ENCODE results near the gene CLIP2.
"Not testable (repeated sequence)": the region's sequence is repeated elsewhere in the genome, so short reads cannot be mapped to it uniquely, and the experiment has no call there.

Gene CLIP2

DNA sequence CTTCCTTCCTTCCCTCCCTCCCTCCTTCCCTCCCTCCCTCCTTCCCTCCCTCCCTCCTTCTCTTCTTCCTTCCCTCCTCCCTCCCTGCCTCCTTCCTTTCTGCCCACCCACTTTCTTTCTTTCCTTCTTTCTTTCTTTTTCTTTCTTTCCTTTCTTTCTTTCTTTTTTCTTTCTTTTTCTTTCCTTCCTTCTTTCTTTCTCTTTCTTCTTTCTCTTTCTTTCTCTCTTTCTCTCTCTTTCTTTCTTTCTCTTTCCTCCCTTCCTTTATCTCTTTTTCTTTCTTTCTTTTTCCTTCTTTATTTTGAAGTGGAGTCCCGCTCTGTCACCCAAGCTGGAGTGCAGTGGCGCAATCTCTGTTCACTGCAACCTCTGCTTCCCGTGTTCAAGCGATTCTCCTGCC is 130.8 kb downstream of the CLIP2 start:
- Histone ChIP-seq H3K27ac (ENCODE audit: low read depth, low read length, severe bottlenecking) (no peak overlapping the region), H3K36me3 (ENCODE audit: control insufficient read depth, insufficient read depth, low read length) (no peaks in the 10 kb centered on the region), H3K4me3 (ENCODE audit: extremely low read depth, insufficient read depth, low read length, poor library complexity, severe bottlenecking) (no peak overlapping the region), H3K9me3 (ENCODE audit: control insufficient read depth, low read length) (no peaks in the 10 kb centered on the region), H3K4me1 (ENCODE audit: control insufficient read depth, insufficient read depth, low read length, poor library complexity, severe bottlenecking) (no peaks in the 10 kb centered on the region)
- WGBS, 2 experiments (ENCODE audit: insufficient coverage in 2 of 2): 89 to 94% methylated on average over 3 to 4 of the region's 4 CpGs

DNA sequence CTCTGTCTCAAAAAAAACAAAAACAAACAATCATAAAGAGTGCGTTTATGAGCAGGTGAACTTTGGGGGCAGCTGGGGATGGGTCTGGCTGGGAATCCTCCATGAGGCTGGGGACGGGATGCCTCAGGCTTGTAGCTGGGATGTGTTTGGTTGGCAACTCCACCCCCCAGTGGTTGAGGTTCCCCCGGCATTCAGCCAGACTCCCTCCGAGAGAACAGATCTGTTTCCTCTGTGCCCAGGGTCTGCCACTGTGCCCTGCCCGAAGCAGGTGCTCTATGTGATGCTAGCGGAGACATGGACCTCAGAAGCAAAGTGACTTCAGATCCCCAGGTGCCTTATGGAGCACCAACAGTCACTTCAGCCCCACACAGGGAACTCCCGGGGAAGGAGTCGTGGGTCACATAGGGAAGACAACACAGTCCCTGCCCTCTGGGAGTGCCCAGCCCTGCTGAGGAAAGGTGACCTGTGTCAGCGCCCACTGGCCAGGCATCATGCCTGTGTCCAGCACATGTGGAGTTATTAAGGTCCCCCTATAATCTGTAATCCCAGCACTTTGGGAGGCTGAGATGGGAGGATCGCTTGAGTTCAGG is 135.2 kb downstream of the CLIP2 start:
- Histone ChIP-seq H3K36me3 (ENCODE audit: control insufficient read depth, insufficient read depth, low read length) (no peaks in the 10 kb centered on the region), H3K4me3 (ENCODE audit: extremely low read depth, insufficient read depth, low read length, poor library complexity, severe bottlenecking) (no peak overlapping the region), H3K27ac (ENCODE audit: low read depth, low read length, severe bottlenecking) (no peak overlapping the region), H3K9me3 (ENCODE audit: control insufficient read depth, low read length) (no peaks in the 10 kb centered on the region), H3K4me1 (ENCODE audit: control insufficient read depth, insufficient read depth, low read length, poor library complexity, severe bottlenecking) (peaks cover 4% of the 10 kb centered on the region)
- 90% methylated on average over 7 to 9 of the region's 10 CpGs for WGBS, 2 experiments (ENCODE audit: insufficient coverage in 2 of 2)

DNA sequence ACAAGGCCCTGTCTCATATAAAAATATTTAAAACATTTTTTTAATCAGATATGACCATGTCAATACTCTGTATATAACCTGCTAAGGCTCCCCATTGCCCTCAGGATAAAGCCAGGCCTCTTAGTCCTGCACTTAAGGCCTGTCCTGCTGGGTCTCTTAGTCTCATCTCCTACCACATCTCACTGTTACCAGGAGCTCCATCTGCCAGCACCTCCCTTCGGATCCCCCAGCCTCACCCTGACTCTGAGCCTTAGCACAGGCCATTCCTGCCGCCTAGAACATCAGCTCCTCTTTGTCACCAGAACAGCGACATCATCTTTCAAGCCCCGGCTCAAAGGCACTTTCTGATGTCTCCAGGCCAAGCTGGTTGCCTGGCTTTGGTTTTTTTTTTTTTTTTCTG is 138.8 kb downstream of the CLIP2 start:
- Histone ChIP-seq H3K9me3 (ENCODE audit: control insufficient read depth, low read length) (no peaks in the 10 kb centered on the region), H3K4me1 (ENCODE audit: control insufficient read depth, insufficient read depth, low read length, poor library complexity, severe bottlenecking) (peaks cover 4% of the 10 kb centered on the region), H3K27ac (ENCODE audit: low read depth, low read length, severe bottlenecking) (no peak overlapping the region), H3K36me3 (ENCODE audit: control insufficient read depth, insufficient read depth, low read length) (no peaks in the 10 kb centered on the region), H3K4me3 (ENCODE audit: extremely low read depth, insufficient read depth, low read length, poor library complexity, severe bottlenecking) (no peak overlapping the region)
- WGBS, 2 experiments (ENCODE audit: insufficient coverage in 2 of 2): 90 to 100% methylated on average over 1 to 4 of the region's 4 CpGs

DNA sequence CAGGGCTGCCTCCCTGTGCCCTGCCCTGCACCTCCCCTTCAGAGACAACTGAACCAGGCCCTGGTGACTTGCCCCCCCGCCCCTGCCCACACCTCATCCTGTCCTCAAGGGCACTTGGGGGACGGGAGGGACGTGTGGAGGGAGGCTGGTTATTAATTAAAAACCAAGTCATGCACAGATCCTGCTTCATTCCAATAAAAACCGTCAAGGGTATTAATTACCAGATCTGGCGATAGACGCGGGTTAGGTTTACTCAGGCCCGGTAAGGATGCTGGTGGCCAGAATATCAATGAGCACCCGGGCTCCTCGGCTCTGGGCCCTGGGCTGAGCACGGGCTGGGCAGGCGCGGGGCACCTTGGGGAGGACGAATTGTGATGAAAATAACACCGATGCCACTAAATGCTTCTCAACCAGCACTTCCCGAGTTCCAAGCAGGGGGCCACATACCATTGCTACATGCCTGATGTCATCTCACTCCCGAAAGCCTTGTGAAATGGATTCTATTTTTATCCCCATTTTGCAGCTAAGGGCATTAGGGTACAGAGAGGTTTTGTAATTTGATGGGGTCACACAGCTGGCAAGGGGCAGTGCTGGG is 140.0 kb downstream of the CLIP2 start:
- no peak overlapping the region for H3K27ac ChIP-seq (ENCODE audit: low read depth, low read length, severe bottlenecking)

DNA sequence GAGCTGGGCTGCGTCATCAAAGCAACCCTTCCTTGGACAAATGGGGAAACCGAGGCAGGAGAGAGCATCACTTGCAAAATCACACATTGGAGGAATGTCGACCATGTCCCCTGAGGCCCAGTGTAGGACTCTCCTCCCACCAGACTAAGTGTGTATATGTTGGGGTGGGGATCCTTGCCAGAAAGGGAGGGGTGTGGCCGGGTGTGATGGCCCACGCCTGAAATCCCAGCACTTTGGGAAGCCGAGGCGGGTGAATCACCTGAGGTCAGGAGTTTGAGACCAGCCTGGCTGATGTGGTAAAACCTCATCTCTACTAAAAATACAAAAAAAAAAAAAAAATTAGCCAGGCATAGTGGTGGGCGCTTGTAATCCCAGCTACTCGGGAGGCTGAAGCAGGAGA is 141.2 kb downstream of the CLIP2 start:
- H3K36me3 ChIP-seq (ENCODE audit: control insufficient read depth, insufficient read depth, low read length); H3K4me1 ChIP-seq (ENCODE audit: control insufficient read depth, insufficient read depth, low read length, poor library complexity, severe bottlenecking); H3K9me3 ChIP-seq (ENCODE audit: control insufficient read depth, low read length); H3K27ac ChIP-seq (ENCODE audit: low read depth, low read length, severe bottlenecking); H3K4me3 ChIP-seq (ENCODE audit: extremely low read depth, insufficient read depth, low read length, poor library complexity, severe bottlenecking): not testable (repeated sequence)
- 90 to 92% methylated on average over 2 to 4 of the region's 9 CpGs for WGBS, 2 experiments (ENCODE audit: insufficient coverage in 2 of 2)

More for the DNA sequence above, 140.0 kb downstream of the CLIP2 start:
- WGBS, 2 experiments (ENCODE audit: insufficient coverage in 2 of 2): 15 to 21% methylated on average over 8 to 13 of the region's 17 CpGs
- Histone ChIP-seq H3K4me3 (ENCODE audit: extremely low read depth, insufficient read depth, low read length, poor library complexity, severe bottlenecking) (no peak overlapping the region), H3K36me3 (ENCODE audit: control insufficient read depth, insufficient read depth, low read length) (no peaks in the 10 kb centered on the region), H3K9me3 (ENCODE audit: control insufficient read depth, low read length) (no peaks in the 10 kb centered on the region), H3K4me1 (ENCODE audit: control insufficient read depth, insufficient read depth, low read length, poor library complexity, severe bottlenecking) (peaks cover 4% of the 10 kb centered on the region)

DNA sequence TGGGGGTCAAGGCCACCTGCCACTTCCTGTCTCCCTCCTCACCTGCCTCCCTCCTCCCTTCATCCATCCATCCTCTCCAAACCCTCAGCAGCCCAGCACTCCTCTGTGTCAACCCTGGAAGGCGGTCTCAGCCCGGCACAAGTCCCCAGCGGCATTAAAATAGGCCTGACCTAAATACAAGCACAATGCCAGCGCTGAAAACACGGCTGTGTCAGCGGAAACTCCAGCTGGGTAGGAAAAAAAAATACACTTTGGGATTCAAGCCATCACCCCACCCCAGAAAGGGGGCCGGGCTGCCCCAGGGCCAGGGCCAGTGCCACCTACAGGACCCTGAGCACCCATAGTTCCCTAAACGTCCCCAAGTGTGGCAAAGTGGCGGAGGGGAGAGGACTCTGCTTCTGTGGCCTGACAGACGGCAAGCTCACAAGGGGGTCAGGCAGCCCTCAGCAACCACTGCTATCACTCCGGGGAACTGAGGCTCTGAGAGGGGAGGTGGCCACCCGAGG is 141.8 kb downstream of the CLIP2 start:
- H3K9me3 ChIP-seq (ENCODE audit: control insufficient read depth, low read length): no peaks in the 10 kb centered on the region
- H3K36me3 ChIP-seq (ENCODE audit: control insufficient read depth, insufficient read depth, low read length): no peaks in the 10 kb centered on the region
- H3K4me1 ChIP-seq (ENCODE audit: control insufficient read depth, insufficient read depth, low read length, poor library complexity, severe bottlenecking): peaks cover 4% of the 10 kb centered on the region
- H3K4me3 ChIP-seq (ENCODE audit: extremely low read depth, insufficient read depth, low read length, poor library complexity, severe bottlenecking): no peak overlapping the region
- no peak overlapping the region for H3K27ac ChIP-seq (ENCODE audit: low read depth, low read length, severe bottlenecking)
- 45 to 77% methylated on average over 8 of the region's 12 CpGs for WGBS, 2 experiments (ENCODE audit: insufficient coverage in 2 of 2)

DNA sequence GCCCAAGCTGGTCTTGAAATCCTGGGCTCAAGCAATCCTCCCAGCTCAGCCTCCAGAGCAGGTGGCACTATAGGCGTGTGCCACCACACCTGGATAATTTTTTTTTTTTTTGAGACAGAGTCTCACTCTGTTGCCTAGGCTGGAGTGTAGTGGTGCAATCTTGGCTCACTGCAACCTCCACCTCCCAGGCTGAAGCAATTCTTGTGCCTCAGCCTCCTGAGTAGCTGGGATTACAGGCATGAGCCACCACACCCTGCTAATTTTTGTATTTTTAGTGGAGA is 148.0 kb downstream of the CLIP2 start:
- H3K4me1 ChIP-seq (ENCODE audit: control insufficient read depth, insufficient read depth, low read length, poor library complexity, severe bottlenecking); H3K27ac ChIP-seq (ENCODE audit: low read depth, low read length, severe bottlenecking); H3K36me3 ChIP-seq (ENCODE audit: control insufficient read depth, insufficient read depth, low read length); H3K4me3 ChIP-seq (ENCODE audit: extremely low read depth, insufficient read depth, low read length, poor library complexity, severe bottlenecking): not testable (repeated sequence)
- H3K9me3 ChIP-seq (ENCODE audit: control insufficient read depth, low read length): peaks cover 11% of the 10 kb centered on the region
- whole genome bisulfite sequencing, 2 experiments (ENCODE audit: insufficient coverage in 2 of 2): no CpG with 5 or more reads among the region's 1 CpG

DNA sequence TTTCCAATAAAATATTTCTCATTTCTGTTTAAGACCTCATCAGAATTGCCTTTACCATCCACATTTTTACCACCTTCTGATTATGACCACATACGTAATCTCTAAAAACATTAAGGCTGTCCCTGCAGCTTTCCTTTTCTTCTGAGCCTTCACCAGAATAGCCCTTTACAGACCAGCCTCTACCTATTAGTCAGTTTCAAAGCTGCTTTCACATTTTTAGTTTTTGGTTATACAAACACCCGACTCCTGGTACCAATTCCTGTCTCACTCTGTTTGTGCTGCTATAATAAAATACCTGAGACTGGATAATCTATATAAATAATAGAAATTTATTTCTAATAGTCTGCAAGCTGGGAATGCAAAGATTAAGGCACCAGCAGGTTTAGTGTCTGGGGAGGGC is 149.1 kb downstream of the CLIP2 start:
- H3K27ac ChIP-seq (ENCODE audit: low read depth, low read length, severe bottlenecking): no peak overlapping the region
- no peak overlapping the region for H3K4me3 ChIP-seq (ENCODE audit: extremely low read depth, insufficient read depth, low read length, poor library complexity, severe bottlenecking)
- no peaks in the 10 kb centered on the region for H3K36me3 ChIP-seq (ENCODE audit: control insufficient read depth, insufficient read depth, low read length)
- 93 to 95% methylated on average over 1 of the region's 2 CpGs for WGBS, 2 experiments (ENCODE audit: insufficient coverage in 2 of 2)
- H3K4me1 ChIP-seq (ENCODE audit: control insufficient read depth, insufficient read depth, low read length, poor library complexity, severe bottlenecking): no peaks in the 10 kb centered on the region
- H3K9me3 ChIP-seq (ENCODE audit: control insufficient read depth, low read length): peaks cover 11% of the 10 kb centered on the region

DNA sequence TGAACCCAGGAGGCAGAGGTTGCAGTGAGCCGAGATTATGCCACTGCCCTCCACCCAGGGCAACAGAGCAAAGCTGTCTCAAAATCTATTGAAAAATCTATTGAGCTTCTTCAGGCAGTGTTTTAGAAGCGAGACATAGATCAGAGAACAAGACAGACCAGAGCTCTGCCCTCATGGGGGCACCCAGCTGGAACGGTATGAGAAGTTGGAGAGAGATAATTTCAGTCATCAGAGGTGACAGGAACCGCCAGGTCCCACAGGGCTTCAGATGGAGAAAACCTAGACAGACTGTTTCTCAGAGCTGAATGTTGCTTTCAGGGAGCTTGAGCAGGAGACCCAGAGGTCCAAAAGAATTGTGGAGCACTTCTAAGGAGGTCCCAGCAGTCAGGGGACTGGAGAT is 150.3 kb downstream of the CLIP2 start:
- no peaks in the 10 kb centered on the region for H3K4me1 ChIP-seq (ENCODE audit: control insufficient read depth, insufficient read depth, low read length, poor library complexity, severe bottlenecking)
- 94 to 99% methylated on average over 4 of the region's 4 CpGs for WGBS, 2 experiments (ENCODE audit: insufficient coverage in 2 of 2)

DNA sequence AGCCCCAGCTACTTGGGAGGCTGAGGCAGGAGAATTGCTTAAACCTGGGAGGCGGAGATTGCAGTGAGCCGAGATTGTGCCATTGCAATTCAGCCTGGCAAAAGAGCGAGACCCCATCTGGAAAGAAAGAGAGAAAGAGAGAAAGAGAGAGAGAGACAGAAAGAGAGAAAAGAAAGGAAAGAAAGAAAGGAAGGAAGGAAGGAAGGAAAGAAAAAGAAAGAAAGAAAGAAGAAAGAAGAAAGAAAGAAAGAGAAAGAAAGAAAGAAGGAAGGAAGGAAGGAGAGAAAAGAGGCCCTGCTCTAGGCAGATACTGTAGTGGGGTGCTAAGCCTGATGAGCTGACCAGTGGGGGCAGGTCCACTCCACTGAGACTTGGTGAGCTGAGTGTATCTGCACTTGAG is 150.9 kb downstream of the CLIP2 start:
- peaks cover 11% of the 10 kb centered on the region for H3K9me3 ChIP-seq (ENCODE audit: control insufficient read depth, low read length)
- not testable (repeated sequence) for H3K4me1 ChIP-seq (ENCODE audit: control insufficient read depth, insufficient read depth, low read length, poor library complexity, severe bottlenecking); H3K4me3 ChIP-seq (ENCODE audit: extremely low read depth, insufficient read depth, low read length, poor library complexity, severe bottlenecking); H3K27ac ChIP-seq (ENCODE audit: low read depth, low read length, severe bottlenecking); H3K36me3 ChIP-seq (ENCODE audit: control insufficient read depth, insufficient read depth, low read length)
- WGBS, 2 experiments (ENCODE audit: insufficient coverage in 2 of 2): 95 to 96% methylated on average over 3 of the region's 3 CpGs

More for the DNA sequence above, 150.3 kb downstream of the CLIP2 start:
- Histone ChIP-seq H3K36me3 (ENCODE audit: control insufficient read depth, insufficient read depth, low read length) (no peaks in the 10 kb centered on the region), H3K4me3 (ENCODE audit: extremely low read depth, insufficient read depth, low read length, poor library complexity, severe bottlenecking) (no peak overlapping the region), H3K9me3 (ENCODE audit: control insufficient read depth, low read length) (peaks cover 11% of the 10 kb centered on the region), H3K27ac (ENCODE audit: low read depth, low read length, severe bottlenecking) (no peak overlapping the region)

DNA sequence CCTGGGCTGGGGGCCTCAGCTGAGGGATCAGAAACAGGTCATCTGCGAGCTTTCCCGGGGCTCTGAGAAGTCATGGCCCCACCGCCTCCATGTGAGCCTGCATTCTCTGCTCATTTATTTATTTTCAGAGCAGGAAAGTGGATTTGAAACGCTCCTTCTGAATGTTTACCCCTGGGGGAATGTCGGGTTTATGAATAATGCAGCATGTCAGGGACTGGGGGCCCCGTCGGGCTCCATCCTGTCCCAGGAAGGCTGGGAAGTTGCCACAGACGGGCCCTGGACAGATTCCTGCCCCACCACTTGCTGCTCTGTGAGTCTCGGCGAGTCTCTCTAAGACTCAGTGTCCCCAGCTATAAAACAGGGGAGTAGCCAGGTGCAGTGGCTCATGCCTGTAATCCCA is 152.6 kb downstream of the CLIP2 start:
- 82 to 85% methylated on average over 10 of the region's 10 CpGs for WGBS, 2 experiments (ENCODE audit: insufficient coverage in 2 of 2)

More for the DNA sequence above, 152.6 kb downstream of the CLIP2 start:
- no peaks in the 10 kb centered on the region for H3K4me1 ChIP-seq (ENCODE audit: control insufficient read depth, insufficient read depth, low read length, poor library complexity, severe bottlenecking)
- H3K36me3 ChIP-seq (ENCODE audit: control insufficient read depth, insufficient read depth, low read length): no peaks in the 10 kb centered on the region
- H3K4me3 ChIP-seq (ENCODE audit: extremely low read depth, insufficient read depth, low read length, poor library complexity, severe bottlenecking): no peak overlapping the region
- H3K9me3 ChIP-seq (ENCODE audit: control insufficient read depth, low read length): peaks cover 11% of the 10 kb centered on the region
- no peak overlapping the region for H3K27ac ChIP-seq (ENCODE audit: low read depth, low read length, severe bottlenecking)

Data from mesodermal cell (in vitro differentiated cells).